Stimulated activated CD8-positive, alpha-beta memory T cell treated with anti-CD3 and anti-CD28 coated beads, Interleukin-15, amount 100 ng/mL, for 48 hours (primary cell): ENCODE data around the gene PODXL.
"Not testable (repeated sequence)": the region's sequence is repeated elsewhere in the genome, so short reads cannot be mapped to it uniquely, and the experiment has no call there.

ENCODE experiments used
- DNase-seq, 2 donors: peaks; one replicate each; pipeline ENCODE4 v3.0.0-alpha.2; 2020; ENCODE audit warnings: low read depth in 2 of 2

PODXL gene

DNA sequence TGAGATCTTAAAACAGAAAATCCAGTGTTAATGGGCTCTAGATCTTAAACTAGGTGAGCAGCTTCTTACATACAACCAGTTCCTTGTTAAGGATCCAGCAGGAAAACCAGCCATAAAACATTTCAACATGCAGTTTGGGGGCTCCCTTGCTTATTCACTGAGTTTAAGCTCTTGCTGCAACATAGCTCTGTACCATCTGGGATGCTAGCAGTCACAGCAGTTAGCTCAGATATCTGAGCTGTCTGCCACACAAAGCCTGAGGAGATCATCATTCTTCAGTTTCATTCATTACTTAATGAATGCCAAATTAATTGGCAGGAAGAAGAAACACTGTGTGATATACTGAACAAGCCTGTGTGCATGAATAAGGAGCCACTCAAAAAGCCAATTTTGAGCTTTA is 62.8 kb downstream of the PODXL start:
- no peak for DNase-seq

DNA sequence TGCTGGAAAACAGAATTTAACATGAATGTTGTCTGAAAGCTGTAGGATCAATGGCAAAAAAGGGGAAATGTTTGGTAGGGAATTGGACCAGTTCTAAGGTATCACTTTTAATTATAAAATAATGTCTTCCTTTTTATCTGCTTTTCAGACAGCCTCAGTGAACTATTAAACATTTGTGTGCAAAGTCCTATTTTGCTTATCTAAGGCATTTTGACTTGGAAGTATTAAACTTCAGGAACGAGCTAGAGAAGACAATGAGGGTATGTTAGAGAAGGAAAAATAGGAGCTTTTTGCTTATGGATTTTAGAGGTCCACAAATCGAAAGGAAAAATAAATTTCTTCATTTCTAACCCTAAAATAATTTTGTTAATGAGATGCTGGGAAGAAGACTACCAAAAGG is 63.3 kb downstream of the PODXL start:
- DNase-seq = no peak

DNA sequence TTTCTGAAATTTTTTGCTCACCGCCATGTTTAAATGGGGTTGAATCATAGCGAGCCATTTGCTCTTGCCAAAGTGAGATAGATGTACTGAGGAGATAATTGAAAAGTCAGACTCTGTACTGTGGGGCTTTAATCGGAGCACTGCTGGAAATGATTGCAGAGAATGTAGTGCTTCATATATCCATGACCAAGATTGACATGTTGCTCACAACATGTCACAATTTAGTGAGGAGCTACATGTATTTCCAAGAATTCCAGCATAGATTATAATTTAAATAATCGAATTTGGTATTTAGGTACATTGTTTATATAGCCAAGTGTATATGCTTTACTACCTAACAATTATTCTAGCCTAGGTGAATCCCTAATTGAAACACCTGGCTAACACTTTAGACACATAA is 66.5 kb downstream of the PODXL start:
- DNase-seq = no peak

DNA sequence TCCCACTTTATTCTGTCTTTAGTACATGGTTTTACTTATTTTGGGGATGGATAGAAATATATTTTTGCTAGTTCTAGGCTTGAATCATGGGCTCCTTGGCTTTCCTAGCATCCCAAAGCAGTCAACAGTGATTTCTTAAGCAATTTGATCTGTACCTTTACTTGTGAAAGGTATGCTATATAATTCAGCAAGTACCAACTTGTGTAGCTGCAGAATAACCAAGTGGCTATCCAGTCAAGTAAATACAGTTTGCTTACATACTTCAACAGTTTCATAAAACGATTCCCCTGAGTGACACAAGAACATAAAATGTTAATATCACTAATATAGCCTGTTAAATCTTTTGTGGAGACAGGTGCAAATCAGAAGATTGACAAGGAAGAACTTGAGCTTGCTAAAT is 67.2 kb downstream of the PODXL start:
- no peak for DNase-seq

DNA sequence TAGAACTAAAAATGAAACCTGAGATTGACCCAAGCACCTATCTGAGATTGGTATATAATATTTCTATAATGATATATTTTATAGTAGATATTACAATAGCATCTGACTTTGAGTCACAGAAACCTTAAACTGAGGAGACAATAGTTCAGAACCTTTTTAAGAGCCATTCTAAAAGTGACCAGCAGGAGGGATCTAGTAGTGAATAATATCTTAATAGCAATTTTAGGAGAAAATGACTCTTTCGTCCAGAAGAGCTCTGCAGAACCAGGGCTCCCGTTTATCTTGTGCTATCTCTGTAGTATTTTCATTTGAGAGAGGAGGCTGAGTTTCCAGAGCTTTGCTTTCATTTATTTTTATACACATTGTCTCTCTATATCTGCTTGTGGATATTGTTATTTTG is 68.1 kb downstream of the PODXL start:
- no peak for DNase-seq

DNA sequence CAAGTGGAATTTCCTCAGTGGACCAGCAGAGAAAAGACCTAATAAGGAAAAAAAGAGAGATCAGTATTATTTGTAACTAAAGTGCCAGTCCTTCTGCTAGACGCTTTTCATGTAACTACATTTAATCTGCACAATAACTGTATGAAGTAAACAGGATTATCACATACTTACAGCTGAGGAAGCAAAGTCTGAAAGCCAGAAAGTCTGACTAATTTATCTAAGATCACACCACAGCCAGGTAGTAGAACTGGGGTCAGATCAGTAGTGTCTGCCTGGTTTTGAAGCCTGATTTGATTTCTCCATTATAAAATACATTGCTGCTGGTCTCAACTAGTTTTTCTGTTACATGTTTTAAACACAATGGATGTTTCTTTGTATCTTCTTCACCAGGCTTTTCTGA is 69.2 kb downstream of the PODXL start:
- DNase-seq = no peak

DNA sequence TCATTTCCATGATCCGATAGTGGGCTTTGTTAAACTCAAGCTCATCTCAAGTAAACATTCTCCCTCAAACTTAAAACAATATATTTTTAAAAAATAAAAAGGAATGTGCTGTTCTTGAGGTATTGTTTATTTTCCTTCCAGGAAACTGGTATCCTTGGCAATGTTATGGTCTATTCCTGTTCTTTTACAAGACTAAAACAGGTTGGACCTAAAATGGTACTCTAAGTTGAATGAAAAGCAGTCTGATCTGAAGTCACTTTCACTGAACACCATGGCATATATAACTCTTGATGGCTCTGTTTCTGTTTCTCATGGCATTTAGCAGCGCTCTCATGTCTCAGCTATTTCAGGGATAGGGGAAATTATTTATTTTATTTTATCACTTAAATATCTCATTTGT is 70.1 kb downstream of the PODXL start:
- no peak for DNase-seq

DNA sequence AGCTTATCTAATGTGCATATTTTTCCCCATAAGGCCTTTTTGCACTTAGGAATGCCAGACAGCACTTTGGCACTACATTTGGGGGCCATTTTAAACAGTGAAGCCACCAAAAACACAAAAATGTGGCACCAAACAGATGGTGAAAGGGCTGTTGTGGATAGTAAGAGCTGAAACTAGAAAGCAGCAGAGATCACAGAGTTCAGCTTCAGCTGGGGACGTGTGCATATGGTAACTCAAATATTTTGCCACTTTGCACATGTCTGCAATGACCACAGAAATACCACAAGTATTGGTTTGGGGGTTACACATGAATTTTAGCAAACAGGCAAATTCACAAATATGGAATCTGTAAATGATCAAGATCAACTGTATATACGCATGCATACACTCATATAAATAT is 72.8 kb downstream of the PODXL start:
- no peak for DNase-seq

DNA sequence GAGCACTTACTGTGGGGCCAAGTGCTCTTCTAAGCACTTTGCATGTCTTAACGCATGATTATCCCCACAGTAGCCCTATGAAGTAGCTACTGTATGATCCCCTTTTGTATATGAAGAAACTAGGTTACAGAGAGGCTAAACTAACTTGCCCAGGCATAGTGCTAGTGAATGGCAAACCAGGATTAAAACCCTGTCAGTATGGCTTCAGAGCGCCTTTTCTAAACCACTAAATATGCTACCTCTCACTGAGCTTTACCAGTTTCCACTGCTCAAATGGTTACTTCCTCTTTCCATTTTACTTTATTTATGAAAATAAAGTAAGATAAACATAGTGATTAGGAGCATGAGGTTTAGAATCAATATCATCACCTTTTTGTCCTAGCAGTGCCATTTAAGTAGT is 73.6 kb downstream of the PODXL start:
- DNase-seq = no peak

DNA sequence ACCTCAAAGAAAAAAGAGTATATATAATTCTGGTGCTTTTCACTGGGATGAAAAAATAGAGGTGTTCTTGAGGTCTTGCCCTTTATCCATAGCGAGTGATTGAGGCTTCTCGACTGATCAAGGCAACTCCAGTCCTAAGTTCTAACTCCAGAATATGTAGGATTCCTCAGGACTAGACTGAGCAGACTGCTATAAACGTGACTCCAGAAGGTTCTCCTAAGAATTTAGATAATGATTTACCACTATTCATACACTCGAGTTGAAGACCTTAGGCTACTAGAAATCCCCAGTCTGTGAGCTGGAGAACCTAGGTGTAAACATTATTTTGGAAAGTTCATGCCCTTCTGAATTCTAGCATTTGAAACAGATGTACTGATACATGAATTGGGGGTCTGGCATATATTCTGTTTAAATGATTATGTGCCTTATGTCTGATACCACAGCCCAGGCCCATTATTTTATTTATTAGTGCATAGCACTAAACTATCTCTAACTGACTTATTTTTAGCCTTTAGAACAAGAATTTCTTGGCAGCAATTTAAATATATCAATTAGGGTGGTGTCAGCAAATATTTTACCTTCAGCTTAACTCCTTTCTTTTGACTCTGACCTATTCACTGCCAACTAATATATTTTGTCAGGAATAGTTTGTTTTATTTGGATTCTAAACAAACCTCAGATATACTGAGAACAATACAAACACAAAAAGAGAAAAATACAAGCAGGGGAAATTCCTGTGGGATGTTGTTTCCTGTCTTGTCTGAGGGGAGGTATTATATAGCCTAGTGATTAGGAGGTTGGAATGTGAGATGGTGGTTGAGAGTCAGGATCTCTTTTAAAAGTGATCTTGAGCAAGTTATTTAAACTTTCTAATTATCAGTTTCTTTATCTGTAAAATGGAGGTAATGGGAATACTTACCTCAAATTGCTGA is 75.8 kb downstream of the PODXL start:
- DNase-seq = no peak

DNA sequence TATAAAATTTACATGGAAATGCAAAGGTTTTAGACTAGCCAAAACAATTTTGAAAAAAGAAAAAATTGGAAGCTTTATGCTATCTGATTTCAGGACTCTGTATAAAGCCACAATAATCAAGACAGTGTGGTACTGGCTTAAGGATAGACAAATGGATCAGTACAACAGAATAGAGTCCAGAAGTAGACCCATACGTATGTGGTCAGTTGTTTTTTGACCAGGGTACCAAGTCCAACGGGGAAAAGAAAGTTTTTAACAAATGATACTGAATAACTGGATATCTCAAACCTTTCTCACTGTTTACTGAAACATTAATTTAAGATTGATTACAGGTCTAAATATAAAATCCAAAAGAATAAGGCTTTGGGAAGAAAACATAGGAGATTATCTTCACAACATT is 79.7 kb downstream of the PODXL start:
- DNase-seq = no peak

DNA sequence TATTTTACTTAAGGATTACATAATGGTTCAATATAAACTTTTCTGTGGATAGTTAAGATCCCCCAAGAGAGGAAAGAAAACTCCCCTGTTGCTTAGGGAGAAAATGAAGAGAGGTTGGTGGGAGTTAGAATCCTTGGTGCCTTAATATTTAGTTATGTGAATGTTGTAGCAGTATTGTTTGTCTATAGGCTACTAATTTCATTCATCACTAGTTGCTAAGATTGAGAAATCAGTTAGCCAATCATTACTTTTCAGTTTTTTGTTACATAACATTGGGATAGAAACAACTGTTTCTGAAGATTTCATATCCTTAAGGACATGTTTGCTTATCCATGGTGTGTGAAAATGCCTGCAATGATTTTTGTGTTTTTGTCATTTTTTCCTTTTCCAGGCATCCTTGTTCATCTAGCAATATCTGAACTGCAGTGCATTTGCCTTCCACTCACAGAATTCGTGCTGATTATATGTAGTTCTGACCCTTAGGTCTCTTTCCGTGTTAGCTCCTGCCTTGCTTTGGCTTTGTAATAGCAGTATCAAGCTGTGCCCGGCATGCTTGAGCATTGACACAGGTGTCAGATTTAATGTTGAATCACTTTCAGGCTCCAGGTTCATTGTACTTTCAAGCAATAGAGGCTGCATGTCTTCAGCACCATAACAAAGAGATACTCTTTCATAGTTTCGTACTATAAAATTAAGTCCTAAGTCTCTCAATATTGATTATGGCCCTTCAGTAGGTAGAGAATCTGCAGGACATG is 85.0 kb downstream of the PODXL start:
- DNase-seq = no peak

DNA sequence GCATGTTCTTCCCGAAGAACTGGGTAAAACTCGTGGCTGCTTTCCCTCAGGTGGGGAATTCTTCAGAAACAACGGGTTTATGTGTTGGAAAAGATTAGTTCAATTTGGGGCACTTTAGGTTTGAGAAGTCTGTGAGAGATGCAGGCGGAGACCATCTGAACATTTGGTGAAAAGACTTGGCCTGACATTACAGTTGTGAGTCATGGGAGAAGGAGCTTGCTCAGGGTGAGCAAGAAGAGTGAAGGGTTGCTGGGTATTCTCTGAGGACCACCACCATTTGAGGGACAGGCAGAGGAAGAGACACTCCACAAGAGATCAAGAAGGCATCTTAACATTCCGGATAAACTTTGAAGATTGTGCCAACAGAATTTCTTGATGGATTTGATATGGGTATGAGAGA is 88.6 kb downstream of the PODXL start:
- DNase-seq = no peak

DNA sequence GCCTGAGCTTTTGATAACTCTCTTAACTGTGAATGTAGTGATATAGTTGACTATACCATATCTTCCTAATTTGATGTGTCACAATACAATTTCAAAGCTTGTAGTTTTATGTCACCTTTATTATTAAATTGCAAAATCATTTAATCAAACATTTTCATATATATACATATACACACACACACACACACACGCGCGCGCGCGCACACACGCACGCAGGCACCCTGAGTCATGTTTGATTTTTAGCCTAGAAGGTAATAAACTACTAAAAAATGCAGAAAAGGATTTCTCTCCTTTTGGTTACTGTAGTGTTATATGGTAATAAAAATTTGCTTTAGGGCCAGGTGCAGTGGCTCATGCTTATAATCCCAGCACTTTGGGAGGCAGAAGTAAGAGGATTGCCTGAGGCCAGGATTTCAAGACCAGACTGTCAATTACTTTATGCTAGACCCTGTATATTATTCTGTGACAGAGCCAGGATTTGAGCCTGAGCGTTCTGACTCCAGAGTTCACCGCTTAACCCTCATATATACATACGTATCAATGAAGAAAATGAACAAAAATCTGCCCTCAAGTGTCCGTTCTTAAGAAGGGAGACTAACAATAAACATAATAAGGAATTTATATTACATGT is 89.6 kb downstream of the PODXL start:
- no peak for DNase-seq

DNA sequence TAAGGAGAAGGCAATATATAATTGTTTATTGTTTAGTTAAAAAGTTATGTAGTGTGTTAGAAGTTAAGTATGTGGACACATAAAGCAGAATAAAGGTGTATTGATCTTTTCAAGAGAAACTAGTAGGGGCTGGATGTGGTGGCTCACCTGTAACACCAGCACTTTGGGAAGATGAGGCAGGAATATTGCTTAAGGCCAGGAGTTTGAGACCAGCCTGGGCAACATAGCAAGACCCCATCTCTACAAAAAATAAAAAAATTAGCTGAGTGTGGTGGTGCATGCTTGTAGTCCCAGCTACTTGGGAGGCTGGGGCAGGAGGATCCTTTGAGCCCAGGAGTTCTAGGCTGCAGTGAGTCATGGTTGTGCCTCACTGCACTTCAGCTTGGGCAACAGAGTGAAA is 93.7 kb downstream of the PODXL start:
- DNase-seq = not testable (repeated sequence)

DNA sequence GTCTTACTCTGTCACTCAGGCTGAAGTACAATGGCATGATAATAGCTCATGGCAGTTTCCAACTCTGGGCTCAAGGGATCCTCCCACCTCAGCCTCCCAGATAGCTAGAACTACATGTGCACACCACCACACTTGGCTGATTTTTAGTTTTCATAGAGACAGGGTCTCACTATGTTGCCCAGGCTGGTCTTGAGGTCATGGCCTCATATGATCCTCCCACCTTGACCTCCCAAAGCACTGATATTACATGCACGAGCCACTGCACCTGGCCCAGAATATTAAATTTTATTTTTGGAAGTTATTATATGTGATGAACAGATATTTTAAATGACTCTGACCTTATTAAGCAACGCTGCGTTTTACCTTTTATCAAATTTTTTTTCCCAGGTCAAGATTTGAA is 94.4 kb downstream of the PODXL start:
- no peak for DNase-seq

DNA sequence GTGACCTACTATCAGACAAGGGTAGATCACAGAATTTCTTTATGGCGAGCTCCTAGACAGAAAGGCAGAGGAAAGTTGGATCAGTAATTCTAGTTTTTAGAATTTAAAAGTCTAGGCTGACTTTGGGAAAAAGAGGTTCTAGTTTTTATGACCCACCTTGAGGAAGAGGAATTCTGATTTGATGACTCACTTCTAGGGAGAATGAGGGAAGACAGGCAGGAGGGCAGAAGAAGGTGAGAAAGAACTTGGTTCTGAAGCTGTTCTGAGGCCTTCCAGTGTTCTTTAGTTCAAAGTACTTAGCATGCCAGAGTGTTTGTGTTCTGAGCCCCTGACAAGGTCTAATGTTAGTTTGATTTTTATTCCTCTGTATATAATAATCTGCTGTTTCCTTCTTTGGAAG is 97.2 kb downstream of the PODXL start:
- no peak for DNase-seq

DNA sequence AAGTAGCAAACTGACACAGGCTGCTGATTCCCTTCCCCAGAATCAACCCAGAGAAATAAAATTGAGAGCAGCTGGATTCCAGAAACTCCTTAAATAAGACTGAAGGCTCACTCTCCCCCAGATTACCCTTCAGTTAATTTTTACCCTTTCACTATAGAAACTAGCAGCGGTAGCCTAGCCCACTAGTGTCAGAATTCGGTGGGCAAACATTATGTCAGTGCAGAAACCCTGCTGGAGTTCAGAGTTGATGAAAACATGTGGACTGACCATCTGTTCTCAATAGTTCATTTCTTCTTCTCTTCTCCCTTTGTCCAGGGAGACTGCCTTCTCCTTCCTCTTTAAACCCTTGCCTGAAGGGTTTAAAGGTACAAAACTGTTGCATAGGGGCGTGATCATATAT is 100.1 kb downstream of the PODXL start:
- DNase-seq = no peak

DNA sequence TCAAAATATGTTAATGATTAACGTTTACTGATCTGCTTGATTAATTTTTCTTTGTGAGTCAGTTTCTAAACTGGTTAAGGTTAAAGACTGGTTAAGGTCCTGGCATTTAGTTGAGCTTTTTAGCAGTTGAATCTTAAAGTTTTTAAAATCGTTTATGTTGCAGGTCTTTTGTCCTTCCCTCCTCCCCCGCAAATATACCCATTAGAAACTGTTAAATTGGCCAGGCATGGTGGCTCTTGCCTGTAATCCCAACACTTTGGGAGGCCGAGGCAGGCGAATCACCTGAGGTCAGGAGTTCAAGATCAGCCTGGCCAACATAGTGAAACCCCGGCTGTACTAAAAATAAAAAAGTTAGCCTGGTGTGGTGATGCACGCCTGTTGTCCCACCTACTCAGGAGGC is 100.9 kb downstream of the PODXL start:
- DNase-seq = no peak

DNA sequence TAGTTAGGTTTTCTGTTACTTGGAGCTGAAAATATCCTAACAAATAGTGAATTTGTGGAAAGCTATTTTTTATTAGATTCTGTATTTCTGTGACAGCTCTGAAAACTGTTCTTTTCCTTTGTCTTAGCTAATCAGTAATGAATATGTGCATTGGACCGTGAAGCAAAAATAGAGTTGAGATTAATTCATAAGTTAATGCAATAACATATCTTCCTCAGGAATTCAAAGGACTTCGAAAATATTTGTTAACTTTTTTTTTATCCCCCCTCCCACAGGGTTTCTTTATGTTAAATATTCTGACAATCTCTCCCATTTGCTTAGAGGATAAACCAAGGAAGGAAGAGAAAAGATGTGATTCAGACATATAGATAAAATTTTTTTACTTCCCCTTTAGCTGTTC is 101.4 kb downstream of the PODXL start:
- no peak for DNase-seq

DNA sequence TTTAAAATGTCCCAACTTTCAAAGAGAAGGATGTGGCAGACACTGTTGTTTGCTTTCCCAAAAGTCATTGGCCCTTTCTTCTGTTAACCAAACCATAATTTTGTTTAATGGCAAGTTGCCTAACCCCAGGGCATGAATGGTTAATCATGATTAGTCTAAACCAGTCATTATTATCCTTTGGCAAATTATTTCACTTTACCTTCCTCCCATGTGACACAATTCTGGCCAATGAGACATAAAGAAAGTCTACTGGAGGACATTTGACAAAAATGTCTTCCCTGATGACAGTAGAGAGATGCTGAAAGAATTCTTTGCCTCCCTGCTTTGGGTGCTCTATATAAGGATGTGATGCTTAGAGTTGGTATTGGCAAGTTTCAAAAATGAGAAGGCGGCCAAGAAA is 101.9 kb downstream of the PODXL start:
- DNase-seq = no peak
